ENCODE data around the gene RAP2A.

The RAP2A gene

GRCh38 chr13:97403893-97404750, 29.8 kb upstream of the RAP2A start:
- no peak overlapping the region for H3K4me3 ChIP-seq (ENCODE audit: low read depth, low read length)

DNA sequence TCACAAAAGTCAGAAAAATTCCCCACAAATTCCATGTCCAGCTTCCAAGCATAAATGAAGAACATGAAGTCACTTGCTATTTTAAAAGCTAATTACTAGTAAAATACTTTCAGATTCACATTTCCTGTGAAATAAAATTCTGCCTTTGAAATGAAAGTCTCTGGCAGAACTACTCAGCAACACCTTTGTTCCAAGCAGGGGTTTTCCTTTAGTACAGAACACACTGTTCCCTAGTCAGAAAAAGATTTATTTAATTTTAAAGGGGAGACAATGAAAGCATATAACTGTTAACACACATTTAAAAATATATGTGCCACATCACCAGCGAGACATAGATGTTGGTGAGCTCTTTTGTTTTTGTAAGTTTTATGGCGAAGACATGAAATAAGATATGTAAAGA, 26.4 kb upstream of the RAP2A start:
- TF ChIP-seq, protein P1, sequence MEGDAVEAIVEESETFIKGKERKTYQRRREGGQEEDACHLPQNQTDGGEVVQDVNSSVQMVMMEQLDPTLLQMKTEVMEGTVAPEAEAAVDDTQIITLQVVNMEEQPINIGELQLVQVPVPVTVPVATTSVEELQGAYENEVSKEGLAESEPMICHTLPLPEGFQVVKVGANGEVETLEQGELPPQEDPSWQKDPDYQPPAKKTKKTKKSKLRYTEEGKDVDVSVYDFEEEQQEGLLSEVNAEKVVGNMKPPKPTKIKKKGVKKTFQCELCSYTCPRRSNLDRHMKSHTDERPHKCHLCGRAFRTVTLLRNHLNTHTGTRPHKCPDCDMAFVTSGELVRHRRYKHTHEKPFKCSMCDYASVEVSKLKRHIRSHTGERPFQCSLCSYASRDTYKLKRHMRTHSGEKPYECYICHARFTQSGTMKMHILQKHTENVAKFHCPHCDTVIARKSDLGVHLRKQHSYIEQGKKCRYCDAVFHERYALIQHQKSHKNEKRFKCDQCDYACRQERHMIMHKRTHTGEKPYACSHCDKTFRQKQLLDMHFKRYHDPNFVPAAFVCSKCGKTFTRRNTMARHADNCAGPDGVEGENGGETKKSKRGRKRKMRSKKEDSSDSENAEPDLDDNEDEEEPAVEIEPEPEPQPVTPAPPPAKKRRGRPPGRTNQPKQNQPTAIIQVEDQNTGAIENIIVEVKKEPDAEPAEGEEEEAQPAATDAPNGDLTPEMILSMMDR (IDR thresholded peaks at IDR 0.05; ENCODE audit: borderline replicate concordance, insufficient read depth, low read depth, low read length) = no peak
- no peak overlapping the region for H3K4me3 ChIP-seq (ENCODE audit: low read depth, low read length)

More at GRCh38 chr13:97403893-97404750, 29.8 kb upstream of the RAP2A start:
- TF ChIP-seq, protein P1 (IDR thresholded peaks at IDR 0.05; ENCODE audit: borderline replicate concordance, insufficient read depth, low read depth, low read length) = no peak

GRCh38 chr13:97408938-97409337, 25.0 kb upstream of the RAP2A start:
- TF ChIP-seq, protein P1 (IDR thresholded peaks at IDR 0.05; ENCODE audit: borderline replicate concordance, insufficient read depth, low read depth, low read length) = no peak
- H3K4me3 ChIP-seq (ENCODE audit: low read depth, low read length) = no peak overlapping the region

DNA sequence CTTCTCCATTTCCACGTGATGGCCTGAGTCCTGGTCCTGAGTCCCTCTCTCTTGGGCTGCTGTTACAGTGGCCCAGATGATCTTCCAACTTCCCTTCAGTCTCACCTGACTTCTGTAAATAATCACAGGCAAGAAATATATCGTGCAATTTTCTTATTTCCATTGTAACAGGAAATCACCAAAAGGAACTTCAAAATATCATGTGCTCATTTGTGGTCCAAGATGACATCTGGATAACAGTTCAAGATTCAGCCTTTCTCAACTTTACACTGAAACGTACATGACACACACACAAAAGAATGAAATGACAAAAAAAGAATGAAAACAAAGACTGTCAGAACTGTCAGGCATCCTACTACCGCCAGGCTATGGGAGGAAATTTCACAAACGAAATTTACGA, 22.0 kb upstream of the RAP2A start:
- TF ChIP-seq, protein P1 (IDR thresholded peaks at IDR 0.05; ENCODE audit: borderline replicate concordance, insufficient read depth, low read depth, low read length) = no peak
- no peak overlapping the region for H3K4me3 ChIP-seq (ENCODE audit: low read depth, low read length)

DNA sequence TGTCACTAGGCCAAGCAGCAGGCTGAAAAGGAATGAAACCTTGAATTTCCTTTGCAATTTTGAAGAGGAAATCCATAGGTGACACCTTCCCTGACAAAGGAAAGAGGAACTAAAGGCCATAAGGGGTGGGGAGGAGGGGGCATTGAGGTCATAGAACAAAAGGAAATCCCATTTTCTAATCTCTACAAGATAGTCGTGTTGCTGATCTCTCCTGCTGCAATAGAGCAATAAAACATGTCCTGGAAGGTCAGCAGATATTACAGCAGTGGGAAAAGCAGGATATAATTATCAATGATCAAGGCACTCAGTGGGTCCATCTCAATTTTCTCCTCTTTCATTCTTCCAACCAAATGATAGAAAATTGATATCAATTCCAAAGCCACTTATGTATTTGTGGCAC, 20.3 kb upstream of the RAP2A start:
- H3K4me3 ChIP-seq (ENCODE audit: low read depth, low read length) = no peak overlapping the region
- TF ChIP-seq, protein P1 (IDR thresholded peaks at IDR 0.05; ENCODE audit: borderline replicate concordance, insufficient read depth, low read depth, low read length) = no peak

DNA sequence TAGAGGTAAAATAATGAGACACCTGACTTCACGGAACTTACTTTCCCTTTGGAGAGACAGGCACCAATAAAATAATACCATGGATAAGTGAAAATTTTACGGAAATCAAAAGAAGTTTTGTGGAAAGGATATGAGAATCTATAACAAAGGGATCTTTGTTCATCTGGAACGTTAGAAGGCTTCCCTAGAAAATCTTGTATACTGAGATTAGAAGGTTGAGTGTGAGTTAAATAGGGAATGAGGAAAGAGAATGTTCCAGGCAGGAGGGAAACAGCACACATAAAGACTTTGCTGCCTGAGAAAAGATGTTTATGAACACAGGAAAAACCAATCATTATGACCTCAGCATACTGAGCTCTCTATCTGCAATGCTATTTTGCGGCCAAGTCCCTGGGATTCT, 19.6 kb upstream of the RAP2A start:
- TF ChIP-seq, protein P1 (IDR thresholded peaks at IDR 0.05; ENCODE audit: borderline replicate concordance, insufficient read depth, low read depth, low read length) = no peak
- no peak overlapping the region for H3K4me3 ChIP-seq (ENCODE audit: low read depth, low read length)

GRCh38 chr13:97417698-97418097, 16.3 kb upstream of the RAP2A start:
- TF ChIP-seq, protein P1 (IDR thresholded peaks at IDR 0.05; ENCODE audit: borderline replicate concordance, insufficient read depth, low read depth, low read length) = no peak
- H3K4me3 ChIP-seq (ENCODE audit: low read depth, low read length) = no peak overlapping the region

Measured in GM12875 (cell line).